ENCODE results near the gene GFPT2. TPM values are rescaled to one million over a fixed set of nuclear protein-coding genes. Genes with fewer than 3 reads are reported as not detected.

Gene GFPT2
- polyA plus RNA-seq (2013, experiment 1 of 2), result 41.2 TPM
- 42.6 TPM for polyA plus RNA-seq (2013, experiment 2 of 2)

DNA sequence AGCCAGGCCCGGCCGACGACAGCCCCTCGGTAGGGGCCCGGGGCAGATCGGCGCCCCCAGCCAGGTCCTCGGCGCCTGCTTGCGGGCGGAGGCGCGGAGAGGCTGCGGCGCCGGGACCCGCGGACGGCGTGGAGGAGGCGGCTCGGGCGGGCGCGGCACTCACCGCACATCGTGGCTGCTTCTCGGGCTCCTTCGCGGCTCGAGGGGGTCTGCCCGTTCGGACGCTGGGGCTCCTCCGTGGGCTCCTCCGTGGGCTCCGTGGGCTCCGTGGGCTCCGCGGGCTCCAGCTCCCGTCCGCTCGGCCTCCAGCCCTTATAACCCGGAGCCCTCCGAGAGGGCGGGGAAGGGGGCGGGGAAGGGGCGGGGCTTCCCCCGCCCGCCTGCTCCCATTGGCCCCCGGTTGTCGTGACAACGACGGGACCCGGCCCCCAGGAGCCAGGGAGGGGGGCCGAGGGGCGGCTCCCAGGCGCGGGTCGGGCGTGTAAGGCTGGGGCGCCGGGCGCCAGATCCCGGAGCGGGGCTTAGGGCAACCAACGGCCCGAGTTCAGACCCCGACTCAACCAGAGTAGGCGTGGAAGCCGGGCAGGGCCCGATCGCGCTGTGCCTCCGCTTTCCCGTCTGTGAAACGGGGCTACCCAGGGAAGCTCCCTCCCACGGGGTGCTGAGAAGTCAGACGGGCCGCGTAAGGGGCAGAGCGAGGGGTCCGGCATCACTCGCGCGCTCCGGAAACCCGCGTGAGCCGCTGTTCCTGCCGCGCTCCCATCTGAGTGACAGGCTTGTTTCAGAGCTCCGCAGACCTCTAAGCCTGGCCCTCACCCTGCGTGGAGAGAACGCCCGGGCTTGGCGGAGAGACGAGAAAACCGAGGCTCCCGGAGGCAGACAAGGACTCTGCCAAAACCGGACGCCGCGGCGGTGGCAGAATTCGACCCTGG is at the start of gene GFPT2:
Gene GFPT2 (minus strand): TSS at position 289 of the 932 bp plus-strand sequence. CDS start 119 bp downstream, at position 170.
- peak within 1 kb of the TSS; percentile 46 for H3K18ac ChIP-seq (ENCODE audit: low read length)
- peak within 1 kb of the TSS; percentile 89 for H3K56ac ChIP-seq (ENCODE audit: low read length)
- peaks cover 7% of the 10 kb centered on the region for H3K79me1 ChIP-seq (ENCODE audit: low read length)
- H2AK5ac ChIP-seq (ENCODE audit: low read length), result no peak within 1 kb of the TSS
- DNase-seq, result peak; percentile 88
- H4K5ac ChIP-seq (ENCODE audit: low read length), result no peak within 1 kb of the TSS
- H3K79me2 ChIP-seq (ENCODE audit: control insufficient read depth, insufficient read depth, low read length), result peaks cover 26% of the 10 kb centered on the region
- H3K4me2 ChIP-seq (ENCODE audit: low read length), result peak within 1 kb of the TSS; percentile 90
- no peaks in the 10 kb centered on the region for H3K36me3 ChIP-seq (ENCODE audit: control insufficient read depth, insufficient read depth, low read length)
- no peak within 1 kb of the TSS for H2BK120ac ChIP-seq (ENCODE audit: low read depth, low read length)
- H3K4me3 ChIP-seq (ENCODE audit: low read length), result peak within 1 kb of the TSS; percentile 71
- H3K23ac ChIP-seq (ENCODE audit: low read length), result peak within 1 kb of the TSS; percentile 75
- H3K27me3 ChIP-seq (ENCODE audit: insufficient read depth, low read length, poor library complexity), result peaks cover 3% of the 10 kb centered on the region
- peak within 1 kb of the TSS; percentile 68 for H3K9ac ChIP-seq (ENCODE audit: low read length)
- H4K8ac ChIP-seq (ENCODE audit: low read depth, low read length), result no peak within 1 kb of the TSS
- H2BK5ac ChIP-seq (ENCODE audit: low read length), result no peak within 1 kb of the TSS
- WGBS (ENCODE audit: extremely low coverage, insufficient coverage, low lambda C conversion rate), result no CpG with 5 or more reads among the region's 106 CpGs
- H3K4me1 ChIP-seq (ENCODE audit: control insufficient read depth, low read depth, low read length), result peaks cover 13% of the 10 kb centered on the region
- H3K4ac ChIP-seq (ENCODE audit: low read depth, low read length), result peak within 1 kb of the TSS; percentile 86
- H2BK15ac ChIP-seq (replicated peaks; ENCODE audit: low read depth), result peak within 1 kb of the TSS; percentile 20
- no peak within 1 kb of the TSS for H3K27ac ChIP-seq (ENCODE audit: low read depth, low read length)

DNA sequence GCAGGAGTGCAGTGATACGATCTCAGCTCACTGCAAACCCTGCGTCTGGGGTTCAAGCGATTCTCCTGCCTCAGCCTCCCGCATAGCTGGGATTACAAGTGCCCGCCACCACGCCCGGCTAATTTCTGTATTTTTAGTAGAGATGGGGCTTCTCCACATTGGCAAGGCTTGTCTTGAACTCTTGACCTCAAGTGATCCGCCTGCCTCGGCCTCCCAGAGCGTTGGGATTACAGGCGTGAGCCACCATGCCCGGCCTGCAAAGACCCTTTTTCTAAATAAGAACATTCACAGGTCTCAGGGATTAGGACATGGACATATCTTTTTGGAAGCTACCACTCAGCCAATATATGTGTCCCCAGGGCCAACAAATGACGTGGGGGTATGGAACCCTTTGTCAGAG is 49.6 kb upstream of the GFPT2 start:
- H4K5ac ChIP-seq (ENCODE audit: low read length), result no peak overlapping the region
- H3K79me1 ChIP-seq (ENCODE audit: low read length), result no peaks in the 10 kb centered on the region
- no peak for DNase-seq
- H3K27me3 ChIP-seq (ENCODE audit: insufficient read depth, low read length, poor library complexity), result no peaks in the 10 kb centered on the region
- H2BK5ac ChIP-seq (ENCODE audit: low read length), result no peak overlapping the region
- H3K4me2 ChIP-seq (ENCODE audit: low read length), result no peak overlapping the region
- H3K27ac ChIP-seq (ENCODE audit: low read depth, low read length), result no peak overlapping the region
- H2BK120ac ChIP-seq (ENCODE audit: low read depth, low read length), result no peak overlapping the region
- no peak overlapping the region for H3K18ac ChIP-seq (ENCODE audit: low read length)
- H3K36me3 ChIP-seq (ENCODE audit: control insufficient read depth, insufficient read depth, low read length), result no peaks in the 10 kb centered on the region
- H3K23ac ChIP-seq (ENCODE audit: low read length), result no peak overlapping the region
- H2BK15ac ChIP-seq (replicated peaks; ENCODE audit: low read depth), result no peak overlapping the region
- H2AK5ac ChIP-seq (ENCODE audit: low read length), result no peak overlapping the region
- H3K4me1 ChIP-seq (ENCODE audit: control insufficient read depth, low read depth, low read length), result no peaks in the 10 kb centered on the region
- H4K8ac ChIP-seq (ENCODE audit: low read depth, low read length), result no peak overlapping the region
- H3K56ac ChIP-seq (ENCODE audit: low read length), result no peak overlapping the region
- H3K4ac ChIP-seq (ENCODE audit: low read depth, low read length), result no peak overlapping the region
- no peaks in the 10 kb centered on the region for H3K79me2 ChIP-seq (ENCODE audit: control insufficient read depth, insufficient read depth, low read length)
- no peak overlapping the region for H3K4me3 ChIP-seq (ENCODE audit: low read length)
- no CpG with 5 or more reads among the region's 13 CpGs for WGBS (ENCODE audit: extremely low coverage, insufficient coverage, low lambda C conversion rate)
- no peak overlapping the region for H3K9ac ChIP-seq (ENCODE audit: low read length)

GRCh38 chr5:180401229-180401907 is 48.2 kb upstream of the GFPT2 start:
- Histone ChIP-seq H2AK5ac (ENCODE audit: low read length) (no peak overlapping the region), H3K4ac (ENCODE audit: low read depth, low read length) (no peak overlapping the region), H3K4me2 (ENCODE audit: low read length) (no peak overlapping the region), H3K79me2 (ENCODE audit: control insufficient read depth, insufficient read depth, low read length) (no peaks in the 10 kb centered on the region), H3K9ac (ENCODE audit: low read length) (no peak overlapping the region), H3K23ac (ENCODE audit: low read length) (no peak overlapping the region), H3K27me3 (ENCODE audit: insufficient read depth, low read length, poor library complexity) (no peaks in the 10 kb centered on the region), H4K8ac (ENCODE audit: low read depth, low read length) (no peak overlapping the region), H4K5ac (ENCODE audit: low read length) (no peak overlapping the region), H2BK5ac (ENCODE audit: low read length) (no peak overlapping the region), H2BK15ac (replicated peaks; ENCODE audit: low read depth) (no peak overlapping the region), H3K56ac (ENCODE audit: low read length) (no peak overlapping the region), H3K4me3 (ENCODE audit: low read length) (no peak overlapping the region), H3K79me1 (ENCODE audit: low read length) (no peaks in the 10 kb centered on the region), H3K18ac (ENCODE audit: low read length) (no peak overlapping the region), H3K27ac (ENCODE audit: low read depth, low read length) (no peak overlapping the region), H3K36me3 (ENCODE audit: control insufficient read depth, insufficient read depth, low read length) (no peaks in the 10 kb centered on the region), H2BK120ac (ENCODE audit: low read depth, low read length) (no peak overlapping the region), H3K4me1 (ENCODE audit: control insufficient read depth, low read depth, low read length) (no peaks in the 10 kb centered on the region)
- WGBS (ENCODE audit: extremely low coverage, insufficient coverage, low lambda C conversion rate), result no CpG with 5 or more reads among the region's 11 CpGs
- no peak for DNase-seq

DNA sequence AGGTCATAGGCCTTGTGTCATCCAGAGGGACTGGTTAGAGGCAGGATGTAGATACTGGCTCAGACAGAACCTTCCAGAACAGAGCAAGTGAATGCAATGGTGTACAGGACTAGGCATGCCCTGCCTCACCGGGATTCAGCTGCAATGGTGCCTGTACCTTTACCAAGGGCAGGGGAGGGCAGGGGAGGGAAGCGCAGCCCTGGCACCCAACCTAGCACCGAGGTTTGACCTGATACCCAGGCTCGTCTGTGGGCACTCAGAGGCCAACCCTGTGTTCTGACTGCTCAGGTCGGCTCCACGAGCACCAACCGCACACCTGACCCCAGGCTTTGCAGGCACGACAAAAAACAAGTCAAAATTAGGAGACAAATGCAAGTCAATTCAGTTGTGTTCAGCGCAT is 47.3 kb upstream of the GFPT2 start:
- H3K27me3 ChIP-seq (ENCODE audit: insufficient read depth, low read length, poor library complexity), result no peaks in the 10 kb centered on the region
- H3K9ac ChIP-seq (ENCODE audit: low read length), result no peak overlapping the region
- no peak overlapping the region for H2BK5ac ChIP-seq (ENCODE audit: low read length)
- no peak overlapping the region for H2BK120ac ChIP-seq (ENCODE audit: low read depth, low read length)
- H3K27ac ChIP-seq (ENCODE audit: low read depth, low read length), result no peak overlapping the region
- WGBS (ENCODE audit: extremely low coverage, insufficient coverage, low lambda C conversion rate), result no CpG with 5 or more reads among the region's 9 CpGs
- no peak overlapping the region for H4K5ac ChIP-seq (ENCODE audit: low read length)
- no peak overlapping the region for H3K23ac ChIP-seq (ENCODE audit: low read length)
- H3K56ac ChIP-seq (ENCODE audit: low read length), result no peak overlapping the region
- no peak overlapping the region for H3K4me3 ChIP-seq (ENCODE audit: low read length)
- no peak overlapping the region for H2AK5ac ChIP-seq (ENCODE audit: low read length)
- no peak overlapping the region for H3K4ac ChIP-seq (ENCODE audit: low read depth, low read length)
- no peaks in the 10 kb centered on the region for H3K79me2 ChIP-seq (ENCODE audit: control insufficient read depth, insufficient read depth, low read length)
- no peak for DNase-seq
- H2BK15ac ChIP-seq (replicated peaks; ENCODE audit: low read depth), result no peak overlapping the region
- no peaks in the 10 kb centered on the region for H3K36me3 ChIP-seq (ENCODE audit: control insufficient read depth, insufficient read depth, low read length)
- no peak overlapping the region for H3K18ac ChIP-seq (ENCODE audit: low read length)
- no peak overlapping the region for H3K4me2 ChIP-seq (ENCODE audit: low read length)
- H4K8ac ChIP-seq (ENCODE audit: low read depth, low read length), result no peak overlapping the region
- H3K4me1 ChIP-seq (ENCODE audit: control insufficient read depth, low read depth, low read length), result no peaks in the 10 kb centered on the region
- no peaks in the 10 kb centered on the region for H3K79me1 ChIP-seq (ENCODE audit: low read length)

DNA sequence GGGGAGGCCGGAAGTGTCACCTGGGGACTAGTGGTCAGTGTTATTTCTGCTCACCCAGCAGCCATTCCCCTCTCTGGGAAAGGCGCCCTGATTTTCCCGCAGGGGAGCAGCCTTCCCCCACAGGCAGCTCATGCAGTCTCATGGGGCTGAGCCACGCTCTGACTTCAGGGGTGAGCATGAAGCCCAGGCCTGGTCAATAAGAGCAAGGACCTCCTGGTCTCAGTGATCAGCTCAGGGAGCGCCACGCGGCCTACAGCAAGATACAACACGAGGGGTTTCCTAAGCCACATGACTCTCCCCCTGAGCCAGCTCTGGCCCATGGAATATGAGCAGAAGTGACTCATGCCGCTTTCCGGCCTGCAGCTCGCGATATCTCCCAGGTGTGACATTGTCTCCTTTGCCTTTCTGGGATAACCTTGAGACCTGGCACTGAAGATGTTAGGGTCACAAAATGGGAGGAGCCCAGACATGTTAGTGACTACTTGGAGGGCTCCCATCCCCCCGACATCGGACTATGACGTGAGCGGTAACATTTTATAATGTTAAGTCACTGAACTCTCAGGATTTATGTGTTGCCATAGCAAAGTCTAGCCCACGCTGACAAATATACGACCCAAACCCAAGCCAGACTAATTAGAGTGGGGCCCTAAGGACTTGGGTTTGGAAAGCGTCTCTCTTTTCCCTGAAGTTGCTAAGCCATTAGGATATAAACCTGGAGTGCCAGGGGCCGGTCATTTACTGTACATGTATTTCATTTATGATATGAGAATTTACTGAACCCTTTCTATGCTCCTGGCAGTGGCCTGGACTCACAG is 46.5 kb upstream of the GFPT2 start:
- Histone ChIP-seq H3K18ac (ENCODE audit: low read length) (no peak overlapping the region), H3K9ac (ENCODE audit: low read length) (no peak overlapping the region), H2BK120ac (ENCODE audit: low read depth, low read length) (no peak overlapping the region), H3K4me3 (ENCODE audit: low read length) (no peak overlapping the region), H2BK5ac (ENCODE audit: low read length) (no peak overlapping the region), H4K8ac (ENCODE audit: low read depth, low read length) (no peak overlapping the region), H3K4me1 (ENCODE audit: control insufficient read depth, low read depth, low read length) (no peaks in the 10 kb centered on the region), H2AK5ac (ENCODE audit: low read length) (no peak overlapping the region), H3K4me2 (ENCODE audit: low read length) (no peak overlapping the region), H3K27ac (ENCODE audit: low read depth, low read length) (no peak overlapping the region), H3K36me3 (ENCODE audit: control insufficient read depth, insufficient read depth, low read length) (no peaks in the 10 kb centered on the region), H3K4ac (ENCODE audit: low read depth, low read length) (no peak overlapping the region), H3K79me1 (ENCODE audit: low read length) (no peaks in the 10 kb centered on the region), H3K23ac (ENCODE audit: low read length) (no peak overlapping the region), H3K79me2 (ENCODE audit: control insufficient read depth, insufficient read depth, low read length) (no peaks in the 10 kb centered on the region), H2BK15ac (replicated peaks; ENCODE audit: low read depth) (no peak overlapping the region), H3K27me3 (ENCODE audit: insufficient read depth, low read length, poor library complexity) (no peaks in the 10 kb centered on the region), H4K5ac (ENCODE audit: low read length) (no peak overlapping the region), H3K56ac (ENCODE audit: low read length) (peak overlapping the region; percentile 25)
- WGBS (ENCODE audit: extremely low coverage, insufficient coverage, low lambda C conversion rate), result no CpG with 5 or more reads among the region's 20 CpGs
- no peak for DNase-seq
